RCC 7860 (cell line): ENCODE data around the gene AFF1.
"Not testable (repeated sequence)": the region's sequence is repeated elsewhere in the genome, so short reads cannot be mapped to it uniquely, and the experiment has no call there.

Experiments used
- DNase-seq: peaks from one replicate; pipeline ENCODE4 v3.0.0-alpha.2; 2015; ENCODE audit warnings: low spot score
- FAIRE-seq: peaks from 2 replicates; lab custom pipeline; 2012; peaks lifted over from hg19 to GRCh38; lab: Jason Lieb, UNC

Gene AFF1

GRCh38 chr4:87132035-87132434, 197.2 kb downstream of the AFF1 start:
- DNase-seq (no peak), FAIRE-seq (no peak)

- FAIRE-seq (no peak), DNase-seq (no peak)
These were observed 198.4 kb downstream of the AFF1 start for GRCh38 chr4:87133183-87133582.

GRCh38 chr4:87134122-87134521, 199.3 kb downstream of the AFF1 start:
- DNase-seq (no peak), FAIRE-seq (no peak)

GRCh38 chr4:87141428-87141827, 206.6 kb downstream of the AFF1 start:
- no peak for DNase-seq
- FAIRE-seq: no peak

- FAIRE-seq: no peak
- DNase-seq: no peak
These were observed 209.5 kb downstream of the AFF1 start for GRCh38 chr4:87144356-87144755.

- not testable (repeated sequence) for FAIRE-seq, DNase-seq
These were observed 211.1 kb downstream of the AFF1 start for GRCh38 chr4:87145934-87146333.

- FAIRE-seq: no peak
These were observed 212.3 kb downstream of the AFF1 start for GRCh38 chr4:87147116-87147515.

GRCh38 chr4:87150498-87151261, 215.9 kb downstream of the AFF1 start:
- peak; percentile 59 for DNase-seq
- FAIRE-seq: peak; percentile 72

More at GRCh38 chr4:87147116-87147515, 212.3 kb downstream of the AFF1 start:
- DNase-seq: no peak

GRCh38 chr4:87151730-87152129, 216.9 kb downstream of the AFF1 start:
- DNase-seq (no peak), FAIRE-seq (no peak)

GRCh38 chr4:87152310-87153041, 217.7 kb downstream of the AFF1 start:
- FAIRE-seq (no peak), DNase-seq (no peak)

GRCh38 chr4:87153078-87153870, 218.5 kb downstream of the AFF1 start:
- no peak for DNase-seq
- no peak for FAIRE-seq

GRCh38 chr4:87165892-87166291, 231.1 kb downstream of the AFF1 start:
- no peak for FAIRE-seq
- DNase-seq: no peak

GRCh38 chr4:87166296-87166854, 231.6 kb downstream of the AFF1 start:
- FAIRE-seq (no peak), DNase-seq (no peak)

- no peak for DNase-seq
- FAIRE-seq: no peak
These were observed 237.1 kb downstream of the AFF1 start for GRCh38 chr4:87171944-87172343.

GRCh38 chr4:87174672-87175071, 239.9 kb downstream of the AFF1 start:
- no peak for FAIRE-seq
- DNase-seq: no peak

- DNase-seq: no peak
- FAIRE-seq: no peak
These were observed 244.9 kb downstream of the AFF1 start for GRCh38 chr4:87179751-87180150.

- FAIRE-seq (no peak), DNase-seq (no peak)
These were observed 246.0 kb downstream of the AFF1 start for GRCh38 chr4:87180767-87181166.

- no peak for DNase-seq
- FAIRE-seq: no peak
These were observed 250.5 kb downstream of the AFF1 start for GRCh38 chr4:87185146-87185870.

GRCh38 chr4:87188048-87188447, 253.2 kb downstream of the AFF1 start:
- FAIRE-seq (no peak), DNase-seq (no peak)

- DNase-seq: no peak
- no peak for FAIRE-seq
These were observed 254.1 kb downstream of the AFF1 start for GRCh38 chr4:87188932-87189331.
